ENCODE data around the gene SLC39A12.
A peak's percentile ranks its signal among the peaks of the same experiment; 100 is the strongest.

SLC39A12 gene

GRCh38 chr10:18044976-18045720, 93.4 kb downstream of the SLC39A12 start:
- peak; percentile 42 to 48 for DNase-seq (ENCODE audit: low read depth in 2 of 2)

GRCh38 chr10:18056583-18056982, 104.9 kb downstream of the SLC39A12 start:
- DNase-seq (ENCODE audit: low read depth in 2 of 2): no peak

DNA sequence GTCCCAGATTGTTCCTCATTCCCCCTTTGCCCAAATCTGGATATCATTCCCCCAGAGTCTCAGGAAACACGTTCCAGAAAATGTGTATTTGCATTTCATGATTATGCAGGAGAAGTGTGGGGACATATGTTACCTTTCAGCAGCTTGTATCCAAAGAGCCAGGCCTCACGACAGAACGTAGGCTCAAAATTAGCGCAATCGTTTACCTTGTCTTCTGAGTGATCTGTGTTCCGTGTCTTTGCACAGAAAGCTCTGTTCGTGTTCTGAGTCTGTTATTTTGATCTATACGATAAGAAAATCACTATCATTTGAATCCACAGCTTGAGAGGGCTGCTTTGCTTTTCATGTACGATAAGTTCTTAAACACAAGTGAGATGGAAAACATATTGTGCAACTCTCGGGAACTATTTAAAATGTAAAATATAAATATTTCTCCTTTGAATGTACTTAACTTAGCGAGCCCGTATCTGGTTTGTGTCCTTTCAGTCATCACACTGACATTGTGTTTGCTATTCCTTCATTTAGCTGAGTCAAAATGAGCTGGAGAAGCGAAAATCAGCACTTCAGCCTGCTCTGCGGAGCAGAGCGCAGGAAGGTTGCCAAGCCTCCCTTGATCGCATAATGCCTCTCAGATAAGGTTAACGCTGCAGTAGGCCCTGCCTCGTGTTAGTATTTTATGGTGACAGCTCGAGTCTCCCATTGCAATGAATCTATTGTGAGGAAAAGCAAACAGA, 108.3 kb downstream of the SLC39A12 start:
- no peak for DNase-seq (ENCODE audit: low read depth in 2 of 2)

DNA sequence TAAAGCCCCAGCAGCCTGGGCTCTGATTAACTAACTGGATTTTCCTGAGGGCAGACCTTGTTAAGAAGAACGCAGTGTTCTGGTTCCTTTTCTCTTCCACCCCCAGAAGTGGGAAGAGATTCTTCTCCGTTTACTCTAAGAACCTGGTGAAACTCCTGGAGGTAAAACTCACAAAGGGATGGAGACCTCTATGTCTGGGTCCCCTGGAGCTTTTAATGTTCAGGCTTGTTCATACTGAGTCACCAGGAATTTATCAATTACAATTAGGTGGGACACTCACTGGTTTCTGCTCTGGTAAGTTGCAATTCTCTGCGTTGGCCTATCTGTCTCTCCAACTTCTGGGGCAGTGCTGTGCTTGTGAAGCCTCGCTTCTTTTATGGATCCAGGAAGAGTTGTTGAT, 115.2 kb downstream of the SLC39A12 start:
- DNase-seq (ENCODE audit: low read depth in 2 of 2): no peak

- DNase-seq (ENCODE audit: low read depth in 2 of 2): no peak
These were observed 116.7 kb downstream of the SLC39A12 start for GRCh38 chr10:18068401-18068800.

- DNase-seq (ENCODE audit: low read depth in 2 of 2): peak; percentile 3 to 6
These were observed 119.9 kb downstream of the SLC39A12 start for GRCh38 chr10:18071591-18071990.

- no peak for DNase-seq (ENCODE audit: low read depth in 2 of 2)
These were observed 121.6 kb downstream of the SLC39A12 start for GRCh38 chr10:18073314-18073713.

- DNase-seq (ENCODE audit: low read depth in 2 of 2): no peak
These were observed 124.2 kb downstream of the SLC39A12 start for GRCh38 chr10:18075881-18076280.

- no peak for DNase-seq (ENCODE audit: low read depth in 2 of 2)
These were observed 128.1 kb downstream of the SLC39A12 start for GRCh38 chr10:18079665-18080295.

- DNase-seq (ENCODE audit: low read depth in 2 of 2): no peak
These were observed 130.7 kb downstream of the SLC39A12 start for GRCh38 chr10:18082381-18082780.

DNA sequence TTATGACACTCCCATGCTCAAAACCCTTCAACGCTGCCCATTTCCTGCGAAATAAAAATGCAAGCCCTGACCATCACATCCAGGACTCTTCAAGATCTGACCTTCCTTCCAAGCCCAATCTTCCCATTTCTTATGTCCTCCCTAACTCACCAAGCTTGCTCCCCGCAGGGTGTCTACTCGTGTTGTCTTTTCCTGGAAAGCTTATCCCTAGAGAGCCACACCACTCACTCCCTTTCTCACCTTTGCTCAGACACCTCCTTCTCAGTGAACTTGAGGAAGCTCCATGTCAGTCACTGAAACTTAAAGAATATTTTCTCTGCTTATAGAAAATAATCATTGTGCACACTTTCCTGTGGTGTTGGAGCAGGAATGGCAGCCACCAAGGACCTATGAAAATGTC, 134.1 kb downstream of the SLC39A12 start:
- DNase-seq (ENCODE audit: low read depth in 2 of 2): no peak

GRCh38 chr10:18086746-18087145, 135.0 kb downstream of the SLC39A12 start:
- DNase-seq (ENCODE audit: low read depth in 2 of 2): no peak

- DNase-seq (ENCODE audit: low read depth in 2 of 2): no peak
These were observed 135.6 kb downstream of the SLC39A12 start for GRCh38 chr10:18087355-18087754.
